GM21619 (cell line): ENCODE results near the gene HTT.

Source experiments
- ATAC-seq: cut with Tn5 transposase; IDR thresholded peaks from one replicate; pipeline ENCODE4 v1.9.1; 2021; ENCODE audit not compliant: unreplicated experiment

Gene HTT

DNA sequence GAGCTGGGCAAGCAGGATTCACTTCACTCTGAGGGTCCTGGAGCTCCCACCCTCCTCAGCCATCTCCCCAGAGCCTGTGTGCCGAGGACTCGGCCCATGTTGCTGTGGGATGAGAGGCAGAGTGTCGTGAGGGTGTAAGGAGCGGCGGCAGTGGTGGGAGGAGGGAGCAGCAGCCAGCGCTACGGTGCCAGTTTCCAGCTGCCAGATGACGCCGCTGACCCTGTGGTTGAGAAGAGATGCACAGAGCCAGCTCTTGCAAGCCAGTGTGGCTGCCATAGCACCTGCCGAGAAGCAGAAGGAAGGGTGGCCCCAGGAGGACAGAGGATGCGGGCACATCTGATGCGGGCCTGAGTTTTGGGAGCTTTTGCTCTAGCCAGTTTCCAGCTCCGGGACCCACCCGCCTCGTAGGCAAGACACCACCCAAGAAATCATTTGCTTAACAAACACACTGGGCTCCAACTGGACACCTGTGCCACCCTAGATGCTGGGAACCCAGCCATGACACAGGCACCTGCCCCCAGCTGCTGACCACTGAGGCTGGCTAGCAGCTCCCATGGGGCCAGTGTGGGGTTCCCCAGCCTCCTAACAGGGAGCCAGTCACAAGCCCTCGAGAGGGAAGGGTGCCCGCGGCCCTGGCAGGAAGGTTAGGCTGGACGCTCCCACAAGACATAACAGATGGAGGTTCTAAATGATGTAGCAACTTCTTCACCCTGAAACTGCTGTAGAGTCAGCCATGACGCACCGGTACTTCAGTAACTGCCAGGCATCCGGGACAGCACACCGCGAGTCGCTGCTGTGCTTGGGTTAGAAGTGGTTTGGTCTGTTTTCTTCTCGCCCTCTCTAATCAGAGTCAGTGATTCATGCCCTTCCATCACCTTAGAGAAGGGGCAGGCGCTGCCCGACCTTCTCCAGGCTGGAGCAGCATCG lies 183.3 kb downstream of the HTT start:
- ATAC-seq: peak; percentile 63

DNA sequence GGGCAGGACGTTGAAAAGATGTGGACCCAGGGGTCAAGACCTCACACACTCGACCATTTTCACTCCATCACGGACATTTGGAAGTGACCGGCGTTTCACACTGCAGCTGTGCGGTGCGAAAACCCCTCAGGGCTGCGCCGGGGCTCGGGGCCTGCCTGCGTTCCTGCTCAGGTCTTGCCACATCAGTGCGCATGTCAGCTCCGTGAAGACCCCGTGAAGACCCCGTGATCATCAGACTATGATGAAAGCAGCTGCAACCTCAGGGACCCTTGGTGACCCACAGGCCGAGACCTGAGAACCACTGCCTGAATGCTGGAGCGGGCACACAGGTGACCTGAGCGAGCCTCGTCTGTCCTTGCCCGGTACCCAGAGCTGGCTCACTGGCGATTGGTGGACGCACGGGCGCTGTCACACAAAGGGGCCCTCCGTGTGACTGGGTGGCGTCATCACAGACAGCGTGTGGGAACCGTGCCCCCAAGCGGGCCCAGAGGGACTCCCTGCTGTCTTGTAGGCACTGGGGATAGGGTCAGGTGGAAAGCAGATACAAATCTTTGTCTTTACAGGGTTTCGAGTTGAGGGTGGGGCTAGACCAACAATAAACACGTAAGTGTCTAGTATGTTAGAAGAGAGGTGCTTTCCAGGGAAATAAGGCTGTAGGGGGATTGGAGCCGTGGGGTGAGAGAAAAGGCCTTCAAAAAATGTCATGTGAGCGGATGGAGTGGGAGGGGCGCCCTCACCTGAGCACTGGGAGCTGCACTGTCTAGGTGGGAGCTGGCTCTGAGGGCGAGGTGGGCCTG lies 187.1 kb downstream of the HTT start:
- ATAC-seq: no peak

DNA sequence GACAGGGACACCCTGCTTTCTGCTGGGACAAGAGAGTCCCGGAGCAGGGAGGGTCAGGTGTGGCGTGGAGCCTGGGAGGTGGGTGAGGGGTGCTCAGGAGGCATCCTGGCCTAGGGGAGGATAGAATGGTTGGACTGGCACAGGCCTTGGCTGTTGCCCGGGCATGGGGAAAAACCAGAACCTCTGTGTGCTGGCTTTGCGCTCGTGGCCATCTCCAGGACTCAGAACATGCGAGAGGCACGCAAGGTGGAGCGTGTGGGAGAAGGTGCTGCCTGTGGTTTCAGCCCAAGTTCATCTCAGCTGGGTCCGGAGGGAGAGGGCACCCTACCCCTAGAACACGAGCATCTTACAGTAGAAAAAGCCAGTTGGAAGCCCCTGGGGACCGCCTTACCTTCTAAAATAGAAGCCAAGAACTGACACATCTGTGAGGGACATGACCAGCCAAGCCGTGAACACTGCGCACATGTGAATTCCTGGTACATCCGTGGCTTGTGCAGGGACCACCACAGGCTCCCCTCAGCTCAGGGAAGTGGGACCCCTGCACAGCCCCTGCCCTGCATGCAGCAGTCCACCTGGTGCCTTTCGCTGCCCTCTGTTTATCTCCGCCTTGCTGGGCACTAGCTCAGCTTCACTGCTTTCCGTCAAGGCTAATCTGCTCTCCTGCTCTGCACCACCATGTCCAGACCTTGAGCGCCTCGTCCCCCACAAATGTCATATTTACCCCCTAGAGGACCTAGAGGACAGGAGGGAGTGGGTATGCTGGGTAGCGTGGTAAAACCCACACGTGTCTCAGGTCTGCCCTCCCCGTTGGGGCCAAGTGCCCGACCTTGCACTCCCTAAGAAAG lies 187.9 kb downstream of the HTT start:
- ATAC-seq: no peak

DNA sequence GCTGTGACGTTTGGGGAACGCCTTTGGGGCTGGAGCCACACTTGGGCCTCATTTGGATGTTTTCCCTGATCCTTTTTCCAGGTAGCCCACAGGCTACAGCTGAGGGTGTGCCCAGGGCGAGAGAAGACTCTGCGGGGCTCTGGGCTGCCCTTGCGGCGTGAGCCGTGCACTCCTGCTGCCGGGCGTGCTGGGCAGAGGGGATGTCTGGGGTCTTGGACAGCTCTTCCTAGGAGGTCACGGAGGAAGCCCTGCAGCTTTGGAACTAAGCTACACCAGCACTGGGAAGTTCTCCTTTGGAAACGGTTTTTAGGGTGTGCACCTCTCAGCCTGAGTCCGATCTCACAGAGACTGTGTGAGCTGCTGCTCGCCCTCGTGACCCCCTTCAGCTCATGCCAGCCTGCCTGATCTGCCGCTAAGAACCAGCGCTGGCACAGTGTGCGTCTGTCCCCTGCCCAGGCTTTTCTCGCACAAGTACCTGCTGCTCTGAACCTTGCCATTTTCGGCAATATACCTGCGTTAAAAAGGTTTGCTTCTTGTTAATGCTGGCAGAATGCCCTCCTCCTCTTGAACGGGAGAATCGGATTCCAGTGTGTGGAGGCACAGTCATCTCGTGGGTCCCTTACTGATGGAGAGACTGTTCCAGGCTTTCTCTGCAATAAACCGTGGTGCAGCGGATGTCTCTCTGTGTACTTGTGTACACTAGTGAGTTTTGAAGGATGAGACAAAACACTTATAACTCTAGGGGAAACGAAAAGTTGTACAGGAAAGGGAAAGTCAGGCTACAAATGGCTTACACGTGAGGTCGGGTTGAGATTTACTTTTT lies 188.8 kb downstream of the HTT start:
- ATAC-seq: no peak

DNA sequence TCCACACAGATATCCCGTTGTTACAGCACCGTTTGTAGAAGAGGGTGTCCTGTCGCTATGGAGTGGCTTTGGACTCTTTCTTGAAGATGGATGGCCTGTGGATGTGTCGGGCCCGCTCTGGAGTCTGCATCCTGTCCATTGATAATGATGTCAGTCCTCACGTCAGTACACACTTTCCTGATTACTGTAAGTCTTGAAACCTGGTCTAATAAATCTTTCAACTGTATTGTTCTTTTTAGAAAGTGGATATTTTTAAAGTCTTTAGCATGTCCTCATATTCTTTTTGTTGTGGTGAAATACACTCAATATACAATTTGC lies 189.4 kb downstream of the HTT start:
- ATAC-seq: no peak

DNA sequence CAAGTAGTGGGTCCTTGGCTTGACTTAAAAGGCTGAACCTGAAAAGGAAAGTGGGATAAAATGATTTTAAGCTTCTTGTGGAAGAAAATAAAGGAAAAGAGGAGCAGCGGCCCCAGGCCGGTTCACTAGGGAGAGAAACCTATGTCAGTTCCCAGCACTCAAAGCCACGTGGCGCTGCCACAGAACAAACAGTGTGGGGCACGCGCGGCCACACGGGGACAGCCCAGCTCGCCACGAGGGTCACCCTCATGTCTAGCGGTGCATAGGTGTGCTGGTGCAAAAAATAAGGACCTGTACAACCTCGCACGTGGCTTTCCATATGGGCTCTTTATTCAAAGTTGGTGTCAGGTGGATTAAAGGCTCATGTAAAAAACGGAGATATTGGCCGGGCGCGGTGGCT lies 191.6 kb downstream of the HTT start:
- no peak for ATAC-seq

DNA sequence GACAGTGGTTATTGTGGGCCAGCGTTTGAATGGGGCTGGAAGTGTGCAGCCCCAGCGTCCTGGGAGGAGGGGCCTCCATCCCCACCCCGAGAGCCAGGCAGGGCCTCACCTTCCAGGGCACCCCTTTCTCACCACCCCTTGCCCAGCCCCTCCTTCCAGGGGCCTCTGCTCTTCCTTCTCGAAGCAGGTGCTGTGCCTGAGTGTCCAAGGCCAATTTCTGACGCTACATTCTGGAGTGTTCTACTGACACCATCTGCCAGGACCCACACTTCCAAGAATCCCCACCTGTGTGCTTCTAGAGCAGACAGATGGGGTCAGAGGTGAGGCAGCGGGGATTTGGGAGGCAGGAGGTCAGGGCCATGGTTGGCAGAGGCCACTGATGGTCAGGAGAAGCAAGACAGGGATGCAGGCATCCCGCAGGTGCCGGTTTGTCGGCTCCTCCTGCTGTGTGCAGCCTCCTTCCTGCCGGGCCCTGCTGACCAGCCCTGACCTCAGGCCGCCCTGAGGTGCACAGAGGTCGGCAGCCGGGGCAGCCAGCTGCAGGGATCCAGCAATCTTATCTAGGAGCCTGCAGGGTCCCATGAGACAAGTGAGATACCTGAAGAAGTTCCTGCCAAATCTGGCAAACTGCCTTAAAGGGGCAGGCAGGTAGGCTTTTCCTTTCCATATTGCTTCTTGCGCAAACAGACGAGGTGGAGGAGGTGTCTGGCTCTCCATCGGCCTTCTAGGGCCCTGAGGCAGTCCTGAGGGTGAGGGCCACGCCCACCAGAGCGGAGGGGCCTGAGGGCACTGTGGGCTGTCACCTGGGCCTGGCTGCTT lies 193.3 kb downstream of the HTT start:
- no peak for ATAC-seq

DNA sequence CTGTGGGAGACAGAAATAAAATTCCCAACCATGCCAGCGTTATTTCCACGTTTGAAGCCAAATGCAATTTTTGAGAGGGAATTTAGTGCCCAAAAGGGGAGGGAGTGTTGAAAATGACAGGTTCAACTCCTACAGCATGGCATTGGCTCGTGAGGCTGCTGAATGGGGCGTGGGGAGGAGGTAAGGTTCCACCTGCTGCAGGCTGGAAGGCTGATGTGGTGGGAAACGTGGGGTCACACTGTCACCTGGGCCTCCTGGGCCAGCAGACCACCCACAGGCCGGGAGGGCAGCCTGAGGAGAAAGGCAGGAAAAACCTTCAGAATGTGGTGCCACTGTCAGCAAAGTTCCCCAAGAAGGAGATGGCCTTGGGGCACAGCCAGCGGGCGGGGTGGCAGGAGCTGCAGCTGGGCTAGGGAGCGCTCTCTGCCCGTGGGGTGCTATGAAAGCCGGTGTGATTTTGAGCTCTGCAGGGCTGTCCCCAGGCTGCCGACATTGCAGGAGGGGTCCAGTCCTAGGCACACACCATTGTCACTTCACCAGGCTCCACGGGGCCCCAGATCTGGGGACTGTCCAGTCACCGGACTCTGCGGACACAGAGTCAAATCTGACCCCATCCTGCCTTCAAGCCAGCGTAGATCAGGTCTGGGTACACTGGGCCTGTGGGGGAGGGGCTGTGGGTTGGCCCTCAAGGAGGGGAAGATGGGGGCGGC lies 194.1 kb downstream of the HTT start:
- ATAC-seq: no peak

DNA sequence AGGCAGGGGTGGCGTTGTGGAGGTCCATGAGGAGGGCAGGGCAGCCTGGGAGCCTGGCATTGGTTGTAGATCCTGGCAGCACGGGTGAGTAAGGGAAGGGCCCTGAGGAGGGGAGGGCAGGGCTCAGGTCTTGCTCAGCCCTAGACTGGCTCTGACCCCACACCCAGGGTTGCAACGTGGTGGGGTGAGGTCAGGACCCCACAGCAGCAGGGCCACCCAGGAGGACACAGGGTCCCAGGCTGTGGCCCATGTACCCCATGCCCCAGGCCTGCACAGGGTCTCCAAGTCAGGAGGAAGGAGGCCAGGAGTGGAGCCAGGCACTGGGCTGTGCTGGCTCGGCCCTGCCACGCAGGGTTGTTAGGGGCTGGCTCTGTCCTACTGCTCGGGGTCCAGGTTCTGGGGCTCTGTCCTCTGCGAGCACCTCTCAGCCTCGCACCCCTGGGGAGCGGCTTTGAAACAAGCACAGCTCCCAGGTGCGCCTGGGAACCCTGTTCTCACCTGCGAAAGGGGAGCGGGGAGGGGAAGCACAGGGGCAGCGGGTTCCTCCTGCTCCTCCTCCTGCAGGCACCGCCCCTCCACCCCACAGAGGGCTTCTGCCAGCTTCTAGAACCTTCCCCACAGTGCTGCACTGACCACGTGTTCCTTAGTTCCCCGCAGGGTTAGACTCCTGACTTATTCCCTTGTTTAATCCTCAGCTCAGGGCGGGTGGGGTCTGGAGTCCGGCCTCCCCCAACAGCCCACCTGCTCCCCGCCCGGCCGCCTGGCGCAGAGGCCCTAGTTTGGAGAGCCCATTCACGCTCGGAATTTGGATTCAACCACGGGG lies 194.8 kb downstream of the HTT start:
- no peak for ATAC-seq

DNA sequence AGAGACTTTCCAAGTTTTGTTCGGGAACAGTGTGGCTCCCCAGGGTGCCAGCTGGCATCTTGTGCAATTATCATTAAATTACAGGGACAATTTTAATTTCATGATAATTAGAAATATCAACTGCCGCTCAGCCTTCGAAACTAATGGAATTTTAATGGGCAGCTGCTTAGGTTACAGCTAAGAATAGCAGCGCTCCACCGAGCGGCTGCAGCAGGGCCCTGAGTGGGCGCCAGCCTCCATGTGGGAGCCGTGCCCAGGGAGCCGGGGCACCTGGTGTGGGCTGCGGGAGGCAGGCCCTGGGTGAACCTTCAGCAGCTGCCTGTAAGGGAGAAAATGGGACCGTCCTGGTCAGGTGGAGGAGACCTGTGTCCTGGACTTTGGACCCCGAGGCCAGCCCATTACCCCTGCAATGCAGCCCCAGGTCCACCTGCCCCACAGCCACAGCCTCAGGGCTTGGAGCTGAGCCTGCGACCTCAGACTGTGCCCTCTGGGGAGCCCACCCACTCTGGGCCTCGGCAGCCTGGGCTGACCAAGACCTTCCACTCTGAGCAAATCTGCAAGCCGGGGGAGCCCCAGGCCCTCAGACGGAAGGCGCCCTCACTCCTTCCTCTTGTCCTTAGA lies 195.6 kb downstream of the HTT start:
- no peak for ATAC-seq

DNA sequence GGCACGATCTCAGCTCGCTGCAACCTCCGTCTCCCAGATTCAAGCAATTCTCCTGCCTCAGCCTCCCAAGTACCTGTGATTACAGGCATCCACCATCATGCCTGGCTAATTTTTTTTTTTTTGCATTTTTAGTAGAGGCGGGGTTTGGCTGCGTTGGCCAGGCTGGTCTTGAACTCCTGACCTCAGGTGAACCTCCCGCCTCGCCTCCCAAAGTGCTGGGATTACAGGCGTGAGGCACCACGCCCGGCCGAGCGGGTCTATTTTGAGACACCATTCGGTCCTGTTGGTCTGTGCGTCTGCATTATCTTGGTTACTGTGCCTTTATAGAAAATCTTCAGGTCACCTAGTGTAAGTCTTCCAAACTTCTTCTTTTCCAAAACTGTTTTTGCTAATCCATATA lies 196.7 kb downstream of the HTT start:
- ATAC-seq: no peak

DNA sequence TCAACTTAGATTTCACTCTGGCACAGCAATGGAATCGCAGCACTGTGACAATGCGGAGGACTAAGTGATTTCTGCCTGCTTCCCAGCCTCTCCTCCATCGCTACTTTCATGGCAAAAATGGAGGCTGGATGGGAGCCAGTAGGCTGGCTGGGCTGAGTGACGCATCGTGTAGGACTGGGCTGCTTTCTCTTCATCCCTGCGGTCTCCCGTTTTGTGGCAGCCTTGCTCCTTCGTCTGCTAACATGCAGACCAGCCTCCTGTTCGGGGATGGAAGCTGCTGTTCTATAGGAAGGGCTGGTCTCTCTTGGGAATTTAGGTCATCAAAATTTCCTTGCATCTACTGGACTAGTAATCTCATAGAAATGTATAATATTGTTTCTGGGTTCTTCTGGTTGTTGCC lies 202.5 kb downstream of the HTT start:
- ATAC-seq: no peak

DNA sequence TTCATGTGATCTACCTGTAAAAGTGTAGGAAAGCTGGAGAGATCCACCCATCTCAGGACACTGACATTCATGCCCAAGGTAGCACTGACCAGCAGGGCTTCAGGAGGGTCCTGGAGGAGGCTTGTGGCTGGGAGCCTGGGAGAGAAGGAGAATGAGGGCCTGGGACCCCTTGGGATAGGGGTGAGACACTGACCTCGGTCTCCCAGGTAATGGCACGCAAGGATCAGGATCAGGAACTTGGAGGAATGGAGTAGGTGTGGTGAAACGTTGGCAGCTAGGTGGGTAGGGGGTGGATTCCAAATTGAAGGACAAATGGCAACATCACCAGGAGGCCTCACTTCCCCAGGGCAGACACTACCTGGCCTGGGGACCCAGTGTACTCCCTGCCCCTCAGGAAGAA lies 206.0 kb downstream of the HTT start:
- no peak for ATAC-seq

DNA sequence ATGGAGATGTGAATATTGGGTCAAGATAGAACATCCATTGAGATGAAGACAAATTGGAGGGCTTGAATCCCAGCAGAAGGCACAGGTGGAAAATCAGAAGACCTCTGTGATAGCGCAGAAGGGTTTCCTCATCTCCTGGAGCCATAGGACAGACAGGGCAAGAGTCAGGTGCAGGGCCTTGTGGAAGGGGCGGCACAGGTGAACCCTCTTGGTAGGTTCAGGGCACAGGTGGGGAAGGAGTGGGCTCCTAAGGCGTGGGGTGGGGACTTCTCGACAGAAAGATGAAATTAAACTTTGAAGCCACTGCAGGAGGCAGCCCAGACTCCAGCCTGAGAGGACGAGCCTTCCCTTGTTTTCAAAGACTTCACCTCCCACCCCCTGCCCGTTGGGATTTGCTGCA lies 209.0 kb downstream of the HTT start:
- no peak for ATAC-seq

DNA sequence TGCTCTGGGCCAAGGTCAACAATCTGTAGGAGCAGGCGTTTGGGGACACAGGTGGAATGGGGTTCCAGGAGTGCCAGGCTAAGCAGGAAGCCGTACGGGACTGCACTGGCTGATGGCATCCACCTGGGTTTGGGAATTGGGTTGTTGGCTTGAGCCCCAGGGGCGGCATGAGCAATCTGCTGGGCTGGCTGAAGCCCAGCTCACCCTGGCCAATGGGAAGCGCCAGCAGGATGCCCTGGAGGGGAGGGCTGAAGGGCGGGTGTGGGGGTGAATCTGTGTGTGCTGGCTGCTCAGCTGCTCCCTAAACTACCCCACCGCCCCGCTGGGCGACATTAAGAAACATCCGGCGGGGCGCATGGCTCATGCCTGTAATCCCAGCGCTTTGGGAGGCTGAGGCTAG lies 209.4 kb downstream of the HTT start:
- no peak for ATAC-seq

DNA sequence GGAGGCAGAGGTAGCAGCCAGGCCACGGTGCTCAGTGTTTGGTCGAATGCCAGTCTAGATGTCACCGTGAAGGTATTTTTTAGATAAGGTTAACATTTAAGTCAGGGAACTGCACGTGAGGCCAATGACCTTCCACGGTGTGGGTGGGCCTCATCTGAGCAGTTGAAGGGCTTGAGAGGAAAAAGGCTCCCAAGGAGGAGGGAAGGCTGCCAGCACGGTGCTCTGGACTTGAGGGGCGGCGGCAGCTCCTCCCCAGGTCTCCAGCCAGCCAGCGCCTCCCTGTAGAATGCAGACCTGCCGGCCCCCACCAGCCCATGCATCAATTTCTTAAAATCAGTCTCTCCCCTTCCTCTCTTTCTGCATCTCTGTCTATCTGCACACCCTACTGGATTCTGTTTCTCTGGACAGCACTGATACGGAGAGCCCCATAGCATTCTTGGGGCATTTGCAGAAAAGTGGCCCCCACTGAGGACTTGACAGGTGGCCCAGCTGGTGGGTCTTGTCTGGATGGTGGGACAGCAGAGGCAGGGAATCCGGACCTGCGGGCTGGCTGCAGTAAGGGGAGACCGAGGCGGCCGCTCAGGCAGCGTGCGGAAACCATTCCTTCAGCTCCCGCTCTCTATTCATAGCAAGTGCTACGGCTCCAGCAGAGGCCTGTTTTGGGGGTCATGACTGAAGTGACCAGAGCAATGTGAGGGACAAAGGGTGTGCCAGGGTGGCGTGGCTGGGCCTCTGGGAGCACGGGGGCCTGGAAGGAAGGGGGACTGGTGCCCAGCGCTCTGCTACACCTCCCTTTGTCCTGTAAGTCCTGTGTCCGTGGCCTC lies 210.5 kb downstream of the HTT start:
- ATAC-seq: no peak
